ENCODE measurements around the gene ANKDD1B. TPM values are rescaled to one million over a fixed set of nuclear protein-coding genes. Genes with fewer than 3 reads are reported as not detected.

ANKDD1B gene
- total RNA-seq, 1 experiment from 2014 or later = 0.84 TPM

- TF ChIP-seq CEBPB (IDR thresholded peaks at IDR 0.05; ENCODE audit: low read depth) = no peak
- TF ChIP-seq TCF7L2 (IDR thresholded peaks at IDR 0.05; ENCODE audit: borderline replicate concordance, extremely low read depth, insufficient read depth, insufficient read length) = no peak
- DNase-seq (ENCODE audit: low read depth, low spot score) = no peak
- H3K4me2 ChIP-seq (ENCODE audit: low read length) = no peak overlapping the region
- no peaks in the 10 kb centered on the region for H3K4me1 ChIP-seq (ENCODE audit: control insufficient read depth in 1 of 2, insufficient read depth in 2 of 2, low read length in 2 of 2)
- no peaks in the 10 kb centered on the region for H3K36me3 ChIP-seq (ENCODE audit: control insufficient read depth in 1 of 2, insufficient read depth in 2 of 2, low read length in 2 of 2)
- no TSS peak for BruUV-seq (replicated peaks)
- no peaks in the 10 kb centered on the region for H3K27me3 ChIP-seq (ENCODE audit: insufficient read depth, low read length)
- no peak overlapping the region for H2AFZ ChIP-seq (ENCODE audit: low read depth, low read length, poor library complexity, severe bottlenecking)
- RAD21 ChIA-PET (ENCODE audit: low non-redundant PET in 1 of 2, low total read pairs in 2 of 2, uncharacterized antibody in 2 of 2, unreplicated experiment in 2 of 2) = no interaction called here
- CTCF ChIA-PET = no interaction called here
- no peaks in the 10 kb centered on the region for H3K9me3 ChIP-seq (ENCODE audit: control insufficient read depth in 1 of 2, insufficient read depth in 1 of 2, low read depth in 1 of 2, low read length in 2 of 2)
- no peak overlapping the region for H3K27ac ChIP-seq (ENCODE audit: low read depth, low read length)
- ATAC-seq = no peak
- no peaks in the 10 kb centered on the region for H3K79me2 ChIP-seq (ENCODE audit: insufficient read depth, low read length)
- H3K4me3 ChIP-seq (replicated peaks in 1 of 2; ENCODE audit: low read depth in 1 of 2, low read length in 2 of 2) = no peak overlapping the region
- POLR2A ChIA-PET = no interaction called here
- no peak overlapping the region for H3K9ac ChIP-seq (ENCODE audit: low read length)
- H4K20me1 ChIP-seq (ENCODE audit: insufficient read depth) = no peaks in the 10 kb centered on the region
- H3K9me2 ChIP-seq (ENCODE audit: insufficient read depth) = no peaks in the 10 kb centered on the region
- intact Hi-C loops (cut with micrococcal nuclease) = no loop called here
These were observed 2.9 kb downstream of the ANKDD1B start for GRCh38 chr5:75614176-75614575.

GRCh38 chr5:75616371-75616881 is 5.2 kb downstream of the ANKDD1B start:
- Histone ChIP-seq H3K4me1 (ENCODE audit: control insufficient read depth in 1 of 2, insufficient read depth in 2 of 2, low read length in 2 of 2) (no peaks in the 10 kb centered on the region), H3K79me2 (ENCODE audit: insufficient read depth, low read length) (no peaks in the 10 kb centered on the region), H2AFZ (ENCODE audit: low read depth, low read length, poor library complexity, severe bottlenecking) (no peak overlapping the region), H3K9me2 (ENCODE audit: insufficient read depth) (no peaks in the 10 kb centered on the region), H3K27ac (ENCODE audit: low read depth, low read length) (no peak overlapping the region), H3K9me3 (ENCODE audit: control insufficient read depth in 1 of 2, insufficient read depth in 1 of 2, low read depth in 1 of 2, low read length in 2 of 2) (no peaks in the 10 kb centered on the region), H3K4me2 (ENCODE audit: low read length) (no peak overlapping the region), H4K20me1 (ENCODE audit: insufficient read depth) (no peaks in the 10 kb centered on the region), H3K27me3 (ENCODE audit: insufficient read depth, low read length) (no peaks in the 10 kb centered on the region), H3K36me3 (ENCODE audit: control insufficient read depth in 1 of 2, insufficient read depth in 2 of 2, low read length in 2 of 2) (no peaks in the 10 kb centered on the region), H3K4me3 (replicated peaks in 1 of 2; ENCODE audit: low read depth in 1 of 2, low read length in 2 of 2) (no peak overlapping the region), H3K9ac (ENCODE audit: low read length) (no peak overlapping the region)
- ChIA-PET CTCF (no interaction called here), POLR2A (no interaction called here), RAD21 (ENCODE audit: low non-redundant PET in 1 of 2, low total read pairs in 2 of 2, uncharacterized antibody in 2 of 2, unreplicated experiment in 2 of 2) (no interaction called here)
- DNase-seq (ENCODE audit: low read depth, low spot score) = no peak
- TF ChIP-seq EZH2 (IDR thresholded peaks at IDR 0.05) = no peak
- TF ChIP-seq, protein P1, sequence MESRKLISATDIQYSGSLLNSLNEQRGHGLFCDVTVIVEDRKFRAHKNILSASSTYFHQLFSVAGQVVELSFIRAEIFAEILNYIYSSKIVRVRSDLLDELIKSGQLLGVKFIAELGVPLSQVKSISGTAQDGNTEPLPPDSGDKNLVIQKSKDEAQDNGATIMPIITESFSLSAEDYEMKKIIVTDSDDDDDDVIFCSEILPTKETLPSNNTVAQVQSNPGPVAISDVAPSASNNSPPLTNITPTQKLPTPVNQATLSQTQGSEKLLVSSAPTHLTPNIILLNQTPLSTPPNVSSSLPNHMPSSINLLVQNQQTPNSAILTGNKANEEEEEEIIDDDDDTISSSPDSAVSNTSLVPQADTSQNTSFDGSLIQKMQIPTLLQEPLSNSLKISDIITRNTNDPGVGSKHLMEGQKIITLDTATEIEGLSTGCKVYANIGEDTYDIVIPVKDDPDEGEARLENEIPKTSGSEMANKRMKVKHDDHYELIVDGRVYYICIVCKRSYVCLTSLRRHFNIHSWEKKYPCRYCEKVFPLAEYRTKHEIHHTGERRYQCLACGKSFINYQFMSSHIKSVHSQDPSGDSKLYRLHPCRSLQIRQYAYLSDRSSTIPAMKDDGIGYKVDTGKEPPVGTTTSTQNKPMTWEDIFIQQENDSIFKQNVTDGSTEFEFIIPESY (IDR thresholded peaks at IDR 0.05; ENCODE audit: extremely low read depth, insufficient replicate concordance, low read length) = no peak
- no TSS peak for BruUV-seq (replicated peaks)
- no peak for ATAC-seq
- intact Hi-C loops (cut with micrococcal nuclease) = no loop called here

Measured in HCT116 (cell line).